ENCODE results near the gene SWAP70.
"Not testable (repeated sequence)": the region's sequence is repeated elsewhere in the genome, so short reads cannot be mapped to it uniquely, and the experiment has no call there.

The SWAP70 gene

DNA sequence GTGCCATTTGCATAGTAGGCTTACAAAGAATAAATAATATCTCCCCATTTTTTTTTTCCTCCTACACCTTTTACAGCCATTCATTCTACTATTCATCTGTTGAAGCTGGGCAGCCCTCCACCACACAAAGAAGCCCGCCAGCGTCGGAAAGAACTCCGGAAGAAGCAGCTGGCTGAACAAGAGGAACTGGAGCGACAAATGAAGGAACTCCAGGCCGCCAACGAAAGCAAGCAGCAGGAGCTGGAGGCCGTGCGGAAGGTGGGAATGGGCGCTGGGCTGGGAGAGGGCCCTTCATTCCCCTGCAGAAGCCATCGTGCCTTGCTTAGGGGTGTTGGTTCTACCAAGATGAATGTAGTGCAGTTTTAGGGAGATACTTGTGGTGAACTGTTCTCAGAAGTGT lies 68.6 kb downstream of the SWAP70 start:
- DNase-seq, result no peak
- TF ChIP-seq GATA1 (IDR thresholded peaks at IDR 0.05; ENCODE audit: low read depth, low read length), result no peak
- no peak for TF ChIP-seq POLR2A (IDR thresholded peaks at IDR 0.05; ENCODE audit: low read length)

DNA sequence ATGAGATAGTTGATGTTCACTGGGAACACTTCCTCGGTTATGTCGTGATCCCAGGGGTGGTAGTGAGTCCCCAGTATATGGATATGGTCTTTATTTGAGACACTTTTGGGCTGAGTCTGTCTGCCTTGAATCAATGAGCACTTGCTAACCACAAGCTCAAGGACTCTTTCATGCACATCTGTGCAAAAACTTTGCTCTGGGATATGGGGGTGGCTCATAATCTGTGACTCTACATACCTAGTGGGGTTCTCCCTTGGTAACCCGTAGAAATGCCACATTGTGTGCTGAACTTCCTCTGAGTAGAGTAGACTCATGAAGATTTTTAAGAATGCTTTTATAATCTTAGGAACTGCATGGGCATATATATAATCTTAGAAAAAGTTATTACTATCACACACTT lies 69.3 kb downstream of the SWAP70 start:
- TF ChIP-seq POLR2A (IDR thresholded peaks at IDR 0.05; ENCODE audit: low read length) (no peak), GATA1 (IDR thresholded peaks at IDR 0.05; ENCODE audit: low read depth, low read length) (no peak)
- DNase-seq, result no peak

DNA sequence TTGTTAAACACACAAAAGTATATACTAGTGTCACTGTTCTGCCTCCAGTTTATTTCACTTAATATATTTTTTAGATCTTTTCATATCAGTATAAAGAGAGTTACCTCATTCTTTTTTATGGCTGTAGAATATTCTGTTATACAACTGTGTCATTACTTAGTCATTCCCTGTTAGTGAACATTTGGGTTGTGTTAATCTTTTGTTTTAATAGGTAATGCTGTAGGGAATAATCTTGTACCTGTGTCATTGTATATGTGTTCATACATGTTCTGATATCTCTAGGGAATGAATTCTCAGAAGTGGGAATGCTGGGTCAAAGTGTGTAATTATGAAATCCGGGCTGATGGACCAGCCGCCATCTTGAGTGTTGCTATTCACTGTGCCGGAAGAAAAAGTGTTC lies 71.4 kb downstream of the SWAP70 start:
- no peak for DNase-seq
- TF ChIP-seq GATA1 (IDR thresholded peaks at IDR 0.05; ENCODE audit: low read depth, low read length) (no peak), POLR2A (IDR thresholded peaks at IDR 0.05; ENCODE audit: low read length) (no peak)

DNA sequence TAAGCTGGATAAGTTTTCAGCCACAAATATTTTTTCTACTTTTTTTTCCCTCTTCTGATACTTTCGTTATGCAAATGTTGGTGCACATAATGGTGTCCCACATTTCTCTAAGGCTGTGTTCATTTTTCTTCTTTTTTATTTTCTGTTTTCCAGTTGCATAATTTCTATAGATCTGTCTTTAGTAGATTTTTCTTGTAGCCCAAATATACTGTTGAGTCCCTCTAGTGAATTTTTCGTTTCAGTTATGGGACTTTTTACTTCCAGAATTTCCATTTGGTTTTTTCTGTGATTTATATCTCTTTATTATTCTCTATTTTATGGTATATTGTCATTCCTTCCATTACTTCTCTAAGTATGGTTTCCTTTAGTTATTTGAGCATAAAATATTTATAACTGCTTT lies 72.0 kb downstream of the SWAP70 start:
- DNase-seq, result no peak
- no peak for TF ChIP-seq POLR2A (IDR thresholded peaks at IDR 0.05; ENCODE audit: low read length)
- TF ChIP-seq GATA1 (IDR thresholded peaks at IDR 0.05; ENCODE audit: low read depth, low read length), result no peak

DNA sequence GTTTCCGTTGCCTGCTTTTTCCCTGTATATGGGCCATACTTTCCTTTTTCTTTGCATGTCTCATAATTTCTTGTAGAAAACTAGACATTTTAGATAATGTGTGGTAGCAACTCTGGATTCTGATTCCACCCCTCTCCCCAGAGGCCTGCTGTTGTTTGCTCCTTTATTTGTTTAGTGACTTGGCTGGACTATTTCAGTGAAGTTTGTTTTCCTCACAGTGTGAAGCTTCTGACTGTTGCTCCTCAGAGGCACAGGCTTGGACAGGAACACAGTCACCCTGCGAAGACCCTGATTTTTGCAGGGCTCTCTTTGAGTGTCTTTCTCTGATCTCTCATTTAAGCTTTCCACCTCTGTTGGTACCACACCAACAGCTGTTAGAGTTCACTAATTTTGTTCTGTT lies 72.5 kb downstream of the SWAP70 start:
- TF ChIP-seq GATA1 (IDR thresholded peaks at IDR 0.05; ENCODE audit: low read depth, low read length) (no peak), POLR2A (IDR thresholded peaks at IDR 0.05; ENCODE audit: low read length) (no peak)

DNA sequence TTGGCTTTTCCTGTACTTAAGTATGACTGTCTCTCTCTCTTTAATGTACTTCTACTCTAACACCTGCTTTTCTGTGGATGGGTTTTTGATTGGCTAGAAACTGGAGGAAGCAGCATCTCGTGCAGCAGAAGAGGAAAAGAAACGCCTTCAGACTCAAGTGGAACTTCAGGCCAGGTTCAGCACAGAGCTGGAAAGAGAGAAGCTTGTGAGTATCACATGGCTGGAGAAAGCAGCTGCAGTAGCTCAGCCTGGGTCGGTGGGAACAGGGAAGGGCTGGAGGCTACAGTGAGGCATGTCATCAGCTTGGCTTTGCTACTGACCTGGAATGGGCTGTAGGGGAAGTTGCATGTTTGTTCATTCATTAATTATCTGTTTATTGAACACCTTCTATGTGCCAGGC lies 74.2 kb downstream of the SWAP70 start:
- DNase-seq, result no peak
- TF ChIP-seq GATA1 (IDR thresholded peaks at IDR 0.05; ENCODE audit: low read depth, low read length), result no peak
- no peak for TF ChIP-seq POLR2A (IDR thresholded peaks at IDR 0.05; ENCODE audit: low read length)

More for the DNA sequence above, 72.5 kb downstream of the SWAP70 start:
- no peak for DNase-seq

DNA sequence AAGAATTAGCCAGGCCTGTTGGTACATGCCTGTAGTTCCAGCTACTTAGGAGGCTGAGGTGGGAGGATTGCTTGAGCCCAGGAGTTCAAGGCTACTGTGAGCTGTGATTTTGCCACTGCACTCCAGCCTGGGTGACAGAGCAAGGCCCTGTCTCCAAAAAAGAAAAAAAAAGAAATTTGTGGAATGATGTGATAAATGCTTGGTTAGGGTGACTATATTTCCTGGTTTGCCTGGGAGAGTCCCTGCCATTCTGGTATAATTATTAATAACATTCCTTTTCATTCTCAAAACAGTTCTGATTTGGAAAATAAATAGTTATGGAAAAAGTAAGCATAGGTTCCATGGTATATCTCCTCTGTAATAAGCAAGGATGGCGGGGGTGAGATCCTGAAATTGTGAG lies 74.8 kb downstream of the SWAP70 start:
- TF ChIP-seq POLR2A (IDR thresholded peaks at IDR 0.05; ENCODE audit: low read length) (no peak), GATA1 (IDR thresholded peaks at IDR 0.05; ENCODE audit: low read depth, low read length) (no peak)
- no peak for DNase-seq

DNA sequence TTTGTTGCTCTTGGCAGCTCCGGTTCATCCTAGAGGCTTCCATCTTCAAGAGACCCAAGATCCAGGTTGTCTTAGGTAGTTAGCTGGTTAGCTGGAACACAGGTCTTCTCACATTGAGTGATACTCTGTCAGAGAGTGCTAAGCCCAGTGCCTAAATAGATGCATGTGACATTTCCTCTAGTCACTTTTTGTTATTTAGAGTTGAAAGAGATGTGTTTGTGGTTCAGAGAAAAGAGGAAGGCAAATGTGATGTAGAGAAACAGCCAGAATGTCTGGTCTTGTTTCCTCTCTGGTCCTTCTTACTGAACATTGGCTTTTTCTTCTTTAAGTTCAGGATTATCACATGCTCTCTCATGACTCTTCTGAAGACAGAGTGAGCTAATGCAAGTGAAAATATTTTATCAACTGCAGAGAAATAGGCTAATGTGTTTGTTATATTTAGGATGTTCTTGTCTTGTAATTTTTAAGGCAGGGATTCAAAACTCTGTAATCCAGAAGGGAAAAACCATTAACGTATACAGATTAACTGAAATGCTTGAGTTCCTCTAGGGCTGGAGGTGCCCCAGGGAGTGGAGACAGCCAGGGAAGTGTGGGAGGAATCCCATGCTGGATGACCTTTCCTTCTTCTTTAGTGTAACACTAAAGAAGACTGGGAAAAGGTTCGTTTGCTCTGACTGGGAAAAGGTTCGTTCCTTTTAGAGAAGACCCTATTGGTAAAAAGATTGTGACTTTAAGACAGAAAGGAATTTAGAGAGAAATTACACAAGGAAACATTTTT lies 75.4 kb downstream of the SWAP70 start:
- TF ChIP-seq GATA1 (IDR thresholded peaks at IDR 0.05; ENCODE audit: low read depth, low read length) (no peak), POLR2A (IDR thresholded peaks at IDR 0.05; ENCODE audit: low read length) (no peak)
- DNase-seq, result no peak

DNA sequence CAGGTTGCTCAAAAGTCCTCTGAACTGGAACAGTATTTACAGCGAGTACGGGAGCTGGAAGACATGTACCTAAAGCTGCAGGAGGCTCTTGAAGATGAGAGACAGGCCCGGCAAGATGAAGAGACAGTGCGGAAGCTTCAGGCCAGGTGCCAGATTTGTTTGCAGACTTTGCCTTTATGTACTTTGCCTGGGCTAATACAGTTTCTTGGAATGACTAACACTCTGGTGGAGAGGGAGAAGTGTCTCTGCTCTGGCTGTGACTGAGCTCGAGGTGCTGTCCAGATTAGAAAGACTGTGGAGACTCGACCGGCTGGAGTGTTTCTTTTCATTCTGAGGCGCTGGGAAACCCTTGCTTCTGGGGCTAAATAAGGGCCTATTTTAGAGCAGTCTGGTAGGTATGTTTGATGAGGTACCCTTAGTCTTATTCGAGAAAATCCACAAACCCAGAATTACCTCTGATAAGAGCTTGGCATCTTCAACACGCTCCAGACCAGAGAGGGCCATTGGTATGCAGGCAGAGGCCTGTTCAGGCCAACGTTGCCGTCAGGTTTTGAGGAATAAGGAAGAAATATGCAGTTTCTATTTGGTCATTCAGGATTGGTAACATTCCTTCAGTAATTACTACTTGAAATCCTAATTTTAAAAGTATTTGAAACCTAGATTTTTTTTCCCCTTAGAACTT lies 76.5 kb downstream of the SWAP70 start:
- TF ChIP-seq POLR2A (IDR thresholded peaks at IDR 0.05; ENCODE audit: low read length) (no peak), GATA1 (IDR thresholded peaks at IDR 0.05; ENCODE audit: low read depth, low read length) (no peak)
- no peak for DNase-seq

DNA sequence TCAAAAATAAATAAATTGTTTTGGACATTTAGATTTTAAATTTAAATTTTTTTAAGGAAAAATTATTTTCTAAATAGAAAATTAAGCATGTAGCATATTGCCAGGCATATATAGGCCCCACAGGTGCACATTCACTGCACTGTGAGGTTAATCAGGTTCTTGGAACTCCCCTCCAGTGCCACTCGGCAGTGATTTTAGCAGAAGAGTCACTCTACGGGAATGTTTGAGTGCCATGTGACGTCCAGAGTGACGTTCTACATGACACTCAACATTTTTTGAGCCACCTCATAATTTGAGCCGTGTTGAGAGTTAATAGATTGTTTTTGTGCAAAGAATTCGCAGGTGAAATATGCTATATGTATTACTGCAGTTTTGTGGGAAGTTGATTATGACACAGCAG lies 77.4 kb downstream of the SWAP70 start:
- TF ChIP-seq GATA1 (IDR thresholded peaks at IDR 0.05; ENCODE audit: low read depth, low read length) (no peak), POLR2A (IDR thresholded peaks at IDR 0.05; ENCODE audit: low read length) (no peak)
- no peak for DNase-seq

DNA sequence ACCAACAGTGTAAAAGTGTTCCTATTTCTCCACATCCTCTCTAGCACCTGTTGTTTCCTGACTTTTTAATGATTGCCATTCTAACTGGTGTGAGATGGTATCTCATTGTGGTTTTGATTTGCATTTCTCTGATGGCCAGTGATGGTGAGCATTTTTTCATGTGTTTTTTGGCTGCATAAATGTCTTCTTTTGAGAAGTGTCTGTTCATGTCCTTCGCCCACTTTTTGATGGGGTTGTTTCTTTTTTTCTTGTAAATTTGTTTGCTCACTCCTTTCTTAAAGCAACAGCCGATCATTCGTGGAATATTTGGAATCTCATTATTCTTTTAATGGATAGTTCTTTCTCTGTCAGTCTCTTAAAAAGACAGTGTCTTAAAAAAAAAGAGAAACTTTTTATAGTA lies 79.6 kb downstream of the SWAP70 start:
- not testable (repeated sequence) for DNase-seq

DNA sequence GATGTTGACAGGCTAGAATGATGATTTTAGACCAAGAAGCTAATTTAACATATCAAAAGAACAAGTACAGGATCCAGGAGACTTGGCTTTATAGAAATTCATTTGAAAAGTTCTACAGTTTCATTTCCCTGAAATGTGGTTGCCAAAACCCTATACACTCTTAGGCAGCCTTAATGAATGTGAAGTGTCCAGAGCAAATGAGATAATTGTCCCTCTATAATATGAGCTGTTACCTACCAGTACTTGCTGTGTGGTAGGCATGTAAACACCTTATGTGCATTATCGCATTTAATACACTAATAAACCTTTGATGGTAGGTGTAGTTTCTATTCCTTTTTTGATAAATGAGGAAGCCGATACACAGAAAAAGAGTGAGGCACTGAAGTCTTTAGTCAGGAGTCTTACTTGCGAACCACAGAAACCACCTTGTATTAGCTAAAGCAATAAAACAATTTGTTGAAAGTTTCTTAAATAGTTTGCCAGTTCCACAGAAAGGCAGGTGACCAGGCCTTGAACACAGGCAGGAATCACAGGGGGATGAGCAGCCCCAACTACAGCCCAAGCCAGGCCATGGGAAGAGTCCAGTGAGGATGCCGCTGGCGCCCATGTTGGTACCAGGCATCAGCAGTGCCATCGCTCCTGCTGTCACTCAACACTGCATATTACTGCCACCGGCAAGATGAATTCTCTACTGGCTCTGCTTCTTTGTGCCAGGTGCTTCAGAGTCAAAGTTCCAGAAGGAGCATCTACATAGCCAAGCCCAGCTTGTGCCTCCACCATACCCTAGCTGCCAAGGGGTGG lies 81.7 kb downstream of the SWAP70 start:
- no peak for DNase-seq

DNA sequence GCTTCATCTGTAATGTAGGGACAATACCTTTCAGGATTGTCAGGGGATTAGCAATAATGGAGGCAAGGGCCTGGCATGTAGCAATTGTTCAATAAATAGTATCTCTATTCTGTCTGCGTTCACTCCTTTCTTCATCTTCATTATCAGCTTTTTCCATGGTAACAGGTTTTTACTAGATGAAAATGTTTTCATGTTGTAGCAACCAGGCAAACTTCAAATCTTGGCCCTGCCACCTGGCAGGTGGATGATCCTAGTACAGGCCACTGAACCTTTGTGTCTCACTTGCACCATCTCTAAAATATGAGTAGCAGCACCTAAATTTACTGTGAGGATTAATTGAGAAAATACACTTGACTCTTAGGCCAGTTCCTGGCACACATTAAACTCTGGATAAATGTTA lies 83.4 kb downstream of the SWAP70 start:
- TF ChIP-seq GATA1 (IDR thresholded peaks at IDR 0.05; ENCODE audit: low read depth, low read length) (no peak), POLR2A (IDR thresholded peaks at IDR 0.05; ENCODE audit: low read length) (no peak)

More for the DNA sequence above, 81.7 kb downstream of the SWAP70 start:
- TF ChIP-seq GATA1 (IDR thresholded peaks at IDR 0.05; ENCODE audit: low read depth, low read length) (no peak), POLR2A (IDR thresholded peaks at IDR 0.05; ENCODE audit: low read length) (no peak)

DNA sequence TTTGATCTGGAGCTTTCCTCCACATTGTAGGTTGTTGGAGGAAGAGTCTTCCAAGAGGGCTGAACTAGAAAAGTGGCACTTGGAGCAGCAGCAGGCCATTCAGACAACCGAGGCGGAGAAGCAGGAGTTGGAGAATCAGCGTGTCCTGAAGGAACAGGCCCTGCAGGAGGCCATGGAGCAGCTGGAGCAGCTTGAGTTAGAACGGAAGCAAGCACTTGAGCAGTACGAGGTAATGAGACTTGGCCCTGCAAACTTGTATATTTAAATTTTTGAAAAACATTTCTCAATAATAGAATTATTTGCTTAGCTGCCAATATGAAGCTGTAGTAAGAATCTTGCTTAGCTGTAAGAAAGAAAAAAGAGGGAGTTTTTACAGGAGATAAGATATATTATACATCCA lies 84.0 kb downstream of the SWAP70 start:
- TF ChIP-seq POLR2A (IDR thresholded peaks at IDR 0.05; ENCODE audit: low read length), result no peak
- TF ChIP-seq GATA1 (IDR thresholded peaks at IDR 0.05; ENCODE audit: low read depth, low read length), result no peak
- DNase-seq, result no peak

More for the DNA sequence above, 83.4 kb downstream of the SWAP70 start:
- no peak for DNase-seq

Measured in erythroblast (primary cell).